NCI-H446 treated with DMSO at 0.1 percent for 48 hours (cell line): ENCODE data around the gene SLFN12L.

Source experiments
- DNase-seq: peaks from one replicate; lab custom pipeline; 2025; lab: John Stamatoyannopoulos, UW

The SLFN12L gene

GRCh38 chr17:35432176-35433074, 105.1 kb downstream of the SLFN12L start, which contains the start of gene SLFN12:
SLFN12 (minus strand) TSS chr17:35432500; CDS start chr17:35423028, 9,472 bp downstream.
- no peak for DNase-seq

DNA sequence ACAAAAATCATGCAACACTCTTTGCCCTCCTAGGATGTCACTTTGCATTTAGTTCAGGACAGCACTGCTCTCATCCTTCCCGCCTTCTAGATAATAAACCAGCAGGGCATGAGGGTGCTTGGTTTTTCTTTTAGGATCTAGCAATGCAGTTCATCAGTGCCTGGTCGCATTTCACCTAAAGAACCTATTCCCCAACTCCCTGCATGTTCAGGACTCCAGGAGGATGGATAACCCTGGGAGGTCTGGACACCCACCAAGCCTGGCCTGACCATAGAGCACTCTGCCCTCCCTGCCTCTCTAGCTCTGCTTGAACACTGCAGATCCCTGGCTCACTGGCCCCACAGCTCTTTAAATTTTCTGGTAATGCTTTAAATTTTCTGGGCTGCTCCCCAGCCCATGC, 107.8 kb downstream of the SLFN12L start:
- no peak for DNase-seq

DNA sequence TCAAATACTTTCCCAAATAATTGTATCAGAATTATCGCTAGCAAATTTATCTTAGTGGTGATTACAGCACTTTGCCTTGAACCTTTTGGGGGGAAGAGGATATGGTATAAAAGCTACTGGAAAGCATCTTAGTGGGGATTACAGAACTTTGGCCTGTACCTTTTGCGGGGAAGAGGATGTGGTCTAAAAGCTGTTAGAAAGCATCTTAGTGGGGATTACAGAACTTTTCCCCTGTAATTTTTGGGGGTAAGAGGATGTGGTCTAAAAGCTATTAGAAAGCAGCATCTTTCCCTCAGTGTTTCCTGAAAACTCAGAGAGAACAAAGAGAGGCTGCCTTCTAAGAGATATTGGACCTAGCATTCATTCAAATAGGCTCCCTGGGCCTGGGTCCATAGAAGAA, 109.2 kb downstream of the SLFN12L start:
- DNase-seq: no peak

- DNase-seq: no peak
Observed at GRCh38 chr17:35423761-35424160, 113.7 kb downstream of the SLFN12L start.
